Uterus (tissue), 2 donors: ENCODE data around the gene TNFRSF18.

ENCODE experiments used
- CTCF ChIP-seq, 4 experiments: fragments of 200-600 bp in 2 of 4; fragments of 450-650 bp in 2 of 4; sonication (generic) in 2 of 4; IDR thresholded peaks; one replicate each; pipeline ENCODE4 v1.5.1; 2016 to 2019; ENCODE audit warnings: antibody characterized with exemption in 4 of 4, mild to moderate bottlenecking in 2 of 4, moderate library complexity in 1 of 4
- POLR2A ChIP-seq, 2 donors: fragments of 450-650 bp; IDR thresholded peaks; one replicate each; pipeline ENCODE4 v1.6.1; 2016; ENCODE audit warnings: antibody characterized with exemption in 2 of 2, mild to moderate bottlenecking in 1 of 2, moderate library complexity in 1 of 2

GRCh38 chr1:1164361-1164700 lies 42.1 kb downstream of the TNFRSF18 start:
- TF ChIP-seq POLR2A (IDR thresholded peaks at IDR 0.05) (no peak), CTCF (IDR thresholded peaks at IDR 0.05) (no peak)
